ENCODE measurements around the gene INAFM2.

DNA sequence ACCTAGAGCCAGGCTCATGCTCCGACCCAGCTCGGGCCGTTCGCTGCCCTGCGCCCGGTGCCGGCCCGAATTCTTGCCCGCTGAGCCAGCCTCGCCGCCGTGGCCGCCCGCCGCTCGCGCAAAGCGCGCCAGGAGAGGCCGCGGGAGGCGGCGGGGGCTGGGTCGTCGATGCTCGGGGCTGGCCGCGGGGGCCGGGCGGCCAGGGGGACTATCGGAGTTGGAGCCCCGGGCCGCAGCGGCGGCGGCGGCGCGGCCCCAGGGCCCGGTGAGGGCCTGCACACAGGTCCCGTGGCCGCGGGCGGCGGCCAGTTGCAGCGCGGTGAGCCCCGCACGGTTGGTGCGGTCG is 41.7 kb upstream of the INAFM2 start:
- TF ChIP-seq POLR2A (IDR thresholded peaks at IDR 0.05; ENCODE audit: low read depth, low read length) (no peak), POLR2AphosphoS5 (IDR thresholded peaks at IDR 0.05; ENCODE audit: low read depth, low read length) (no peak), TAF1 (IDR thresholded peaks at IDR 0.05; ENCODE audit: borderline replicate concordance, low read depth, low read length) (no peak)
